ENCODE measurements around the gene CCDC85A.

The CCDC85A gene

DNA sequence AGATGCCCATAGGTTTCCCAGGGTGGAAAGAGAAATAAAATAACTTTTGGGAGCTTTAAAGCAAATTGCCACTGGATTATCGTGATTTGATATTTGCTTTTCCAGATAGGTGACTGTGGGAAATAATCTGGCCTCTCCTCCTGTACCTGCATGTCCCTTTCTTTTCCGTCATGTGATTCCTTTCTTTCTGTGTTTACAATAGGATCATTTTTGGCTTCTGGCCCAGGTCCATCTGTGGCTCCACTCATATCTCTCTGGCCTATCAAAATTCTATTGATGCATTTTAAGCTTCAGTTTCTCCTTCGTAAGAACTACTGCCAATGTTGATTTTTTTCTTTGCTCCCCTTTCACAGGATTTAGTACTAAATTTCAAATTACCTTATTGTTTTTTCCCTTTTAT lies 153.6 kb downstream of the CCDC85A start:
- H3K4me3 ChIP-seq (ENCODE audit: low read depth, low read length): no peak overlapping the region
- no peak for TF ChIP-seq CTCF (IDR thresholded peaks at IDR 0.05; ENCODE audit: control insufficient read depth, extremely low read depth, insufficient read depth)
- DNase-seq (ENCODE audit: low read depth): peak; percentile 50

- TF ChIP-seq CTCF (IDR thresholded peaks at IDR 0.05; ENCODE audit: control insufficient read depth, extremely low read depth, insufficient read depth): no peak
- DNase-seq (ENCODE audit: low read depth): no peak
- no peak overlapping the region for H3K4me3 ChIP-seq (ENCODE audit: low read depth, low read length)
These were observed 154.4 kb downstream of the CCDC85A start for GRCh38 chr2:56338232-56338631.

GRCh38 chr2:56344771-56345170 lies 161.0 kb downstream of the CCDC85A start:
- no peak for DNase-seq (ENCODE audit: low read depth)
- no peak for TF ChIP-seq CTCF (IDR thresholded peaks at IDR 0.05; ENCODE audit: control insufficient read depth, extremely low read depth, insufficient read depth)
- H3K4me3 ChIP-seq (ENCODE audit: low read depth, low read length): no peak overlapping the region

GRCh38 chr2:56347881-56348280 lies 164.1 kb downstream of the CCDC85A start:
- no peak for DNase-seq (ENCODE audit: low read depth)
- TF ChIP-seq CTCF (IDR thresholded peaks at IDR 0.05; ENCODE audit: control insufficient read depth, extremely low read depth, insufficient read depth): no peak
- H3K4me3 ChIP-seq (ENCODE audit: low read depth, low read length): no peak overlapping the region

GRCh38 chr2:56348392-56349210 lies 164.8 kb downstream of the CCDC85A start:
- H3K4me3 ChIP-seq (ENCODE audit: low read depth, low read length): no peak overlapping the region
- TF ChIP-seq CTCF (IDR thresholded peaks at IDR 0.05; ENCODE audit: control insufficient read depth, extremely low read depth, insufficient read depth): no peak
- no peak for DNase-seq (ENCODE audit: low read depth)

- no peak for TF ChIP-seq CTCF (IDR thresholded peaks at IDR 0.05; ENCODE audit: control insufficient read depth, extremely low read depth, insufficient read depth)
- DNase-seq (ENCODE audit: low read depth): no peak
- no peak overlapping the region for H3K4me3 ChIP-seq (ENCODE audit: low read depth, low read length)
These were observed 174.0 kb downstream of the CCDC85A start for GRCh38 chr2:56357655-56358295.

Measured in LNCaP clone FGC (cell line).